Uterus (tissue), 4 donors: Measurements from ENCODE around the gene SLC22A31. TPM values are rescaled to one million over a fixed set of nuclear protein-coding genes. Genes with fewer than 3 reads are reported as not detected.

ENCODE experiments used
- DNase-seq, 2 donors: peaks; one replicate each; pipeline ENCODE4 v3.0.0-alpha.2; 2019 to 2020
- H3K27ac ChIP-seq, 2 donors: fragments of 200-600 bp; sonication (generic); 1 replicate in 1 of 2; 2 replicates in 1 of 2; pipeline ENCODE4 v1.5.1; 2016 to 2018
- H3K27me3 ChIP-seq, 2 donors: fragments of 200-600 bp; sonication (generic); one replicate each; pipeline ENCODE4 v1.5.1; 2018 to 2019; ENCODE audit warnings: control low read depth in 1 of 2
- H3K36me3 ChIP-seq, 2 donors: fragments of 200-600 bp; sonication (generic); one replicate each; pipeline ENCODE4 v1.5.1; 2019; ENCODE audit warnings: control low read depth in 1 of 2
- H3K4me1 ChIP-seq, 2 donors: fragments of 200-600 bp; sonication (generic); one replicate each; pipeline ENCODE4 v1.5.1; 2018 to 2019; ENCODE audit warnings: control low read depth in 1 of 2
- H3K4me3 ChIP-seq, 2 donors: fragments of 200-600 bp; sonication (generic); 1 replicate in 1 of 2; 2 replicates in 1 of 2; pipeline ENCODE4 v1.5.1; 2018 to 2019; ENCODE audit warnings: mild to moderate bottlenecking in 1 of 2
- H3K9me3 ChIP-seq, 2 donors: fragments of 200-600 bp; sonication (generic); one replicate each; pipeline ENCODE4 v1.5.1; 2019; ENCODE audit warnings: control low read depth in 1 of 2
- CTCF ChIP-seq, 4 experiments: fragments of 200-600 bp in 2 of 4; fragments of 450-650 bp in 2 of 4; sonication (generic) in 2 of 4; IDR thresholded peaks; one replicate each; pipeline ENCODE4 v1.5.1; 2016 to 2019; ENCODE audit warnings: antibody characterized with exemption in 4 of 4, mild to moderate bottlenecking in 2 of 4, moderate library complexity in 1 of 4
- POLR2A ChIP-seq, 2 donors: fragments of 450-650 bp; IDR thresholded peaks; one replicate each; pipeline ENCODE4 v1.6.1; 2016; ENCODE audit warnings: antibody characterized with exemption in 2 of 2, mild to moderate bottlenecking in 1 of 2, moderate library complexity in 1 of 2
- intact Hi-C: fragments of 100-400 bp; cut with DNase I; formaldehyde crosslinking; loops from one replicate; pipeline ENCODE4 v1.15.1; 2023; ENCODE audit warnings: low total_unique reads
- total RNA-seq, 4 donors: library from RNA; depleted of rRNA in 3 of 4; stranded (reverse); fragments of >200 nt in 3 of 4; gene quantifications; one replicate each; pipeline versions ENCODE4 v1.1.0 to v1.2.4, GENCODE V29; 2014 to 2023
- donor health status: DM: yes; HTN: yes; CAD: no.

The SLC22A31 gene
- total RNA-seq, 4 donors from 2014 or later = not detected

- H3K27me3 ChIP-seq = no peaks in the 10 kb centered on the region
- intact Hi-C loops = no loop called here
Measured at GRCh38 chr16:89178453-89179147, 21.7 kb downstream of the SLC22A31 start.

GRCh38 chr16:89177501-89177900 is 22.8 kb downstream of the SLC22A31 start:
- Histone ChIP-seq H3K4me1 (no peaks in the 10 kb centered on the region), H3K36me3 (no peaks in the 10 kb centered on the region), H3K9me3 (no peaks in the 10 kb centered on the region), H3K27ac (no peak overlapping the region), H3K4me3 (no peak overlapping the region), H3K27me3 (no peaks in the 10 kb centered on the region)
- no peak for DNase-seq
- no peak for TF ChIP-seq POLR2A (IDR thresholded peaks at IDR 0.05)
- no peak for TF ChIP-seq CTCF (IDR thresholded peaks at IDR 0.05)
- intact Hi-C loops = no loop called here

More at GRCh38 chr16:89178453-89179147, 21.7 kb downstream of the SLC22A31 start:
- no peaks in the 10 kb centered on the region for H3K36me3 ChIP-seq
- no peak overlapping the region for H3K4me3 ChIP-seq
- H3K9me3 ChIP-seq = no peaks in the 10 kb centered on the region
- no peaks in the 10 kb centered on the region for H3K4me1 ChIP-seq
- no peak overlapping the region for H3K27ac ChIP-seq
- no peak for DNase-seq
- TF ChIP-seq CTCF (IDR thresholded peaks at IDR 0.05) (no peak), POLR2A (IDR thresholded peaks at IDR 0.05) (no peak)

- intact Hi-C loops = no loop called here
- peaks cover 0 to 6% of the 10 kb centered on the region in 2 donors for H3K27me3 ChIP-seq
- no peak for DNase-seq
- H3K36me3 ChIP-seq = no peaks in the 10 kb centered on the region
- no peak for TF ChIP-seq CTCF (IDR thresholded peaks at IDR 0.05)
- no peak for TF ChIP-seq POLR2A (IDR thresholded peaks at IDR 0.05)
- no peaks in the 10 kb centered on the region for H3K4me1 ChIP-seq
- no peak overlapping the region for H3K27ac ChIP-seq
- no peaks in the 10 kb centered on the region for H3K9me3 ChIP-seq
- H3K4me3 ChIP-seq = no peak overlapping the region
Measured at GRCh38 chr16:89176717-89177116, 23.6 kb downstream of the SLC22A31 start.

GRCh38 chr16:89176147-89176690 is 24.1 kb downstream of the SLC22A31 start:
- Histone ChIP-seq H3K9me3 (no peaks in the 10 kb centered on the region), H3K4me1 (no peaks in the 10 kb centered on the region), H3K36me3 (no peaks in the 10 kb centered on the region), H3K27ac (no peak overlapping the region), H3K27me3 (peaks cover 0 to 6% of the 10 kb centered on the region in 2 donors), H3K4me3 (no peak overlapping the region)
- no peak for TF ChIP-seq POLR2A (IDR thresholded peaks at IDR 0.05)
- no peak for TF ChIP-seq CTCF (IDR thresholded peaks at IDR 0.05)
- no peak for DNase-seq
- intact Hi-C loops = no loop called here

- no peak for DNase-seq
- no peak overlapping the region for H3K4me3 ChIP-seq
- no peaks in the 10 kb centered on the region for H3K36me3 ChIP-seq
- no peak overlapping the region for H3K27ac ChIP-seq
- no peaks in the 10 kb centered on the region for H3K4me1 ChIP-seq
- peaks cover 3 to 10% of the 10 kb centered on the region in 2 donors for H3K27me3 ChIP-seq
- intact Hi-C loops = no loop called here
- no peaks in the 10 kb centered on the region for H3K9me3 ChIP-seq
- TF ChIP-seq CTCF (IDR thresholded peaks at IDR 0.05) = no peak
- TF ChIP-seq POLR2A (IDR thresholded peaks at IDR 0.05) = no peak
Measured at GRCh38 chr16:89175280-89176146, 24.8 kb downstream of the SLC22A31 start.
